ENCODE measurements around the gene NANP. TPM values are rescaled to one million over a fixed set of nuclear protein-coding genes. Genes with fewer than 3 reads are reported as not detected.
"Not testable (repeated sequence)": the region's sequence is repeated elsewhere in the genome, so short reads cannot be mapped to it uniquely, and the experiment has no call there.

The NANP gene
- polyA plus RNA-seq, 6 donors from 2014 or later, result 0.60 to 1.9 (median 1.3) TPM

DNA sequence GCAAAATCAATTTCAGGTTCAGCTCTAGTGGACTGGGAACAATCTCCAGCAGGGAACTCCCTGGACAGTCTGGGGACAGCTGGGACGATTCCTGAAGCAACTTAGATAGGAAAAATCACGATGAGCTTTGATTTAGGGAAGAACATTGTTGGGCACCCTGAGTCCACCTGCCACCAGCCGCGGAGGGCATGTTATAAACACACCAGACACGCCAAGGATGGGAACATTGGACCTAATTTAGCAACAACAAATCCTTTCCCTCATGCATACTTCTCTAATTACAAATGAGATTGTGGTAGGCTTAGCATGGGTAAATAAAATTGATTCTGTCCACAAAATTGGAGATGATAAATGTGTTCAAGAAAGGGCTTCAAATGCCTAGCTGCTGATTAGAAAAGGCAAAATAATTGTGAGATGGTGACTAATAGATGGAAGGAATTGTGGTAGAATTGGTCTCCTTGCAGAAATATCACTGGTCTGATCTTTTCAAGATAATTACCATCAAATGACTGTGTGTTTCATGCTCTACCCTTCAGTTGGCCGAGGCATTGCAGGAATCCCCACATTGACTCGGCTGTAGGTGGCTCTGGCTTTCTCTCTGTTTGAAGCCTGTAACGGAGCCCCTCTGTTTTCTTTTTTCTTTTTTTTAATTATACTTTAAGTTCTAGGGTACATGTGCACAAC lies 6.1 kb upstream of the NANP start:
- Mint-ChIP-seq H3K4me3 (no peak overlapping the region), H3K27ac (peak overlapping the region in 1 of 6 donors; percentile 27), H3K36me3 (peaks cover 9 to 12% of the 10 kb centered on the region in 2 donors), H3K4me1 (no peaks in the 10 kb centered on the region), H3K27me3 (no peaks in the 10 kb centered on the region), H3K9me3 (peaks cover 0 to 12% (median 6%) of the 10 kb centered on the region in 7 donors)
- DNase-seq (no peak), ATAC-seq (ENCODE audit: low read depth in 2 of 2) (no peak)

DNA sequence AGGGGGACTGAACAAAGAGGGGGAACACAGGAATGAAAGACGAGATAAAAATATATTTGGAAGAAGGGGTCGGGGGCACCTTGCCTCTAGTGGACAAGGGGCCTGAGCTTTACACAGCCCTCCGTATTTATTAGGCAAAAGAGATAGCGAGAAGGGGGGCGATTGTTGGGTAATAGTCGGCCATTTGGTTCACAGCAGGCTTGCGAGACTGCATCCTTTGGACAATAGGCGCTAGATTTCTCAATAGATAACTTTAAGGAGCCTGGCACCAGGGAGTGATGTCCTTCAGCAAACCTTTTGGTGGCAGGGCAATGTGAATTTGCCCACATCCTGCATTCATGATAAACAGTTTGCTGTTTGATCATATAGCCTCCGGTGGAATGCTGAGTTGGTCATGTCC lies 3.0 kb upstream of the NANP start:
- H3K36me3 Mint-ChIP-seq, result peaks cover 0 to 5% of the 10 kb centered on the region in 2 donors
- DNase-seq (no peak), ATAC-seq (ENCODE audit: low read depth in 2 of 2) (no peak)
- H3K9me3 Mint-ChIP-seq, result peaks cover 0 to 12% (median 6%) of the 10 kb centered on the region in 7 donors
- H3K4me3 Mint-ChIP-seq, result peak overlapping the region in 1 of 8 donors; percentile 95
- H3K27me3 Mint-ChIP-seq, result no peaks in the 10 kb centered on the region
- H3K4me1 Mint-ChIP-seq, result peaks cover 8 to 25% (median 14%) of the 10 kb centered on the region in 3 donors
- peak overlapping the region in 2 of 6 donors; percentile 29 to 39 for H3K27ac Mint-ChIP-seq

DNA sequence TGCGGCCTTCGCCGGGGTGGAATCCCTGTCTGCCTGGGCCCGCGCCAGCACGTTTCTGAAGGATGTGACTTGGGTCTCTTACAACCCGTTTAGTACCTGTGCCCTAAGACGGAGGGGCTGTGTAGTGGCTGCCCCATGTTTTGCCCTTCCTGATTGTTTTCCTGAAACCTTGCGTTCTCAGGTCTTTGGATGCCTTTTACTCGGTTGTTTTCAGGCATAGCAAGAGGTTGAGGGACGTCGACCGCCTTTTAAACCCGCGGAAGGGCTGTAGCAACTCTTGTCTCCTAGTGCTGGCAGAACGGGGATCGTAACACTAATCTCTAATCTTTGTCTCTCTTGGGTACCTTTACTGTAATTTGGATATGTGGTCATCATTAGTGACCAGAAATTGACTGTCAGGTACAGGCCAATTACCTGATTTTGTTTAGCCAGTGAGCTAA lies 706 bp upstream of the NANP start:
- peaks cover 15 to 33% (median 23%) of the 10 kb centered on the region in 3 donors for H3K4me1 Mint-ChIP-seq
- H3K27me3 Mint-ChIP-seq, result no peaks in the 10 kb centered on the region
- H3K36me3 Mint-ChIP-seq, result peaks cover 0 to 5% of the 10 kb centered on the region in 2 donors
- peak overlapping the region; percentile 87 to 98 (median 96) for H3K4me3 Mint-ChIP-seq
- peaks cover 0 to 8% (median 3%) of the 10 kb centered on the region in 7 donors for H3K9me3 Mint-ChIP-seq
- ATAC-seq (ENCODE audit: low read depth in 2 of 2) (no peak), DNase-seq (no peak)
- peak overlapping the region in 5 of 6 donors; percentile 88 to 97 (median 95) for H3K27ac Mint-ChIP-seq

DNA sequence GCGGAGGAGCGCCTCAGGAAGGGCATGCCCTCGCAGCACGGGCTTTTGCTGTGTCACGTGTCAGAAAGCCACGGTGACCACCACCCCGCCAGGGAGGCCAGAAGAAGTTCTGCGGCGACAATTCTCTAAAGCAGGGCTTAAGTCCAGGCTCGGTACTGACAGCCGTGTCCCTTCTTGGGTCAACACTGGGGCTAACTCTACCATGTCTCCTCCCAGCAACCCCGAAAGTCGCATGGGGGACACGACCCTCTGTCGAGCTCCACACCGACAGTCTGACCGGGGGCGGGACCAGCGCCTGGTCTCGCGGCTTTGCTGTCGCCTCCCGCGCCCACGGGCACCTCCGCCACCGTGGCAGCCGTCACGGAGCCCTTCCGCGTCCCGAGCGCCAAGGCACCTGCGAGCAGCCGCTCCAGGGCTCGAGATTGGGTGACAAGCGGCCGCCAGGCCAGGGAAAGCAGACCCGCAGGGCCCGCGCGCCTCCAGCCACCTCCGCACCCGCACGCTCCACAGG lies 534 bp downstream of the NANP start:
- peak overlapping the region; percentile 87 to 98 (median 96) for H3K4me3 Mint-ChIP-seq
- peaks cover 17 to 35% (median 26%) of the 10 kb centered on the region in 3 donors for H3K4me1 Mint-ChIP-seq
- DNase-seq (peak; percentile 18), ATAC-seq (ENCODE audit: low read depth in 2 of 2) (no peak)
- H3K27ac Mint-ChIP-seq, result peak overlapping the region in 4 of 6 donors; percentile 93 to 97 (median 96)
- H3K36me3 Mint-ChIP-seq, result peaks cover 0 to 5% of the 10 kb centered on the region in 2 donors
- no peaks in the 10 kb centered on the region for H3K27me3 Mint-ChIP-seq
- peaks cover 0 to 7% (median 3%) of the 10 kb centered on the region in 7 donors for H3K9me3 Mint-ChIP-seq

DNA sequence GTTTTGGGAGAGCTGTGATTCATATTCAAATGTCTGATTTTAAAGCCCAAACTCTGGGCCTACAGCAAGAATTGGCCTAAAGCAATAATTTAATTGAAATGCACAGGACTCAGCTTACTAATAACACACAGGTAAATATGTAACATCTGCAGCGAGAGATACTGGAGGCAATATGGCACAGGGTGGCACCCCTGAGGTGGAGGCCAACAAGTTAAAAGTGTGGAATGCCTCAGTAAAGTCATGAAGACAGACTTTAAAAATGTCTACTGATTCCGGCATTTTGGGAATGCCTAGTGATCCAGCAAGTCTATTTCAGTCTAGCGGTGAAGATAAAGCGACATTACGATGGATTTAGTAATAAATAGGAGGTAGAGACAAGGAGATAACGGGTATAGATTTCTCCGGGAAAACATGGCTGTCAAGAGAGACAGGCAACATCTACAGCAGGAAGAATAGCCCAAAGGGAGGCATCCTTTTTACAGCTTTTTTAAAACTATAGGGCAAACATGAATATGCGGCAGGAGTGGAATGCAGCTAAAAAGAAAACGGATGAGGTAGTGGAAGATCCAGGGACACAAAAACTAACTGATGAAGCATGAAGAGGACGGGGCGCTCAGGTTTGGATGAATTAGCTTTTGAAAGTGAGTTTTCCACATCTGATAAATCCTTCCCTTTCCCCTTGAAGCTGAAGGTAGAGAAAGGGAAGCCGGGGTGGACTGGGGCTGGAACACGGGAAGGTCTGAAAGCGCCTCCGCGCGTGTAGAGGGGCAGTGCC lies 1.2 kb downstream of the NANP start:
- Mint-ChIP-seq H3K27ac (peak overlapping the region; percentile 53 to 97 (median 88)), H3K4me1 (peaks cover 17 to 35% (median 26%) of the 10 kb centered on the region in 3 donors), H3K36me3 (no peaks in the 10 kb centered on the region), H3K27me3 (no peaks in the 10 kb centered on the region), H3K4me3 (peak overlapping the region; percentile 87 to 98 (median 96)), H3K9me3 (peaks cover 0 to 3% (median 0%) of the 10 kb centered on the region in 7 donors)
- no peak for DNase-seq
- no peak for ATAC-seq (ENCODE audit: low read depth in 2 of 2)

DNA sequence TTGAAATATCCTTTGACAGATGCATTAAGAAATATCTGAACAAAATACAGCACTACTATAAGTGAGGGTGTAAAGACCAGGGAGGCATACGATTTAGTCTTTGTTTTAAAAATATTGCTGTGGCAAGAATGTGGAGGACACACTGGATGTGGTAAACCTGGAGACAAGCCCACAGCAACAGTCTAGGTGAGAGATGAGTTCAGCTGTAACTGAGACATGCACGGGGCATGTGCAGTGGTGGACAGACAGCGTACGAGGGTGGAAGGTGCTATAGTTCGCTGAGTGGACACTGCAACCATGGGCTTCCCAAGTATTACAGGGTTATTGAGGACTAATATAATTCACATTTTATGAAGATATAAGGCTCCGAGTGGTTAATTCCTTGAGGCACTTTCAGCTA lies 1.8 kb downstream of the NANP start:
- H3K4me1 Mint-ChIP-seq, result peaks cover 17 to 35% (median 26%) of the 10 kb centered on the region in 3 donors
- ATAC-seq (ENCODE audit: low read depth in 2 of 2) (no peak), DNase-seq (no peak)
- H3K27me3 Mint-ChIP-seq, result no peaks in the 10 kb centered on the region
- H3K9me3 Mint-ChIP-seq, result peaks cover 0 to 3% (median 0%) of the 10 kb centered on the region in 7 donors
- peak overlapping the region; percentile 87 to 98 (median 96) for H3K4me3 Mint-ChIP-seq
- no peaks in the 10 kb centered on the region for H3K36me3 Mint-ChIP-seq
- peak overlapping the region in 3 of 6 donors; percentile 64 to 95 (median 93) for H3K27ac Mint-ChIP-seq

DNA sequence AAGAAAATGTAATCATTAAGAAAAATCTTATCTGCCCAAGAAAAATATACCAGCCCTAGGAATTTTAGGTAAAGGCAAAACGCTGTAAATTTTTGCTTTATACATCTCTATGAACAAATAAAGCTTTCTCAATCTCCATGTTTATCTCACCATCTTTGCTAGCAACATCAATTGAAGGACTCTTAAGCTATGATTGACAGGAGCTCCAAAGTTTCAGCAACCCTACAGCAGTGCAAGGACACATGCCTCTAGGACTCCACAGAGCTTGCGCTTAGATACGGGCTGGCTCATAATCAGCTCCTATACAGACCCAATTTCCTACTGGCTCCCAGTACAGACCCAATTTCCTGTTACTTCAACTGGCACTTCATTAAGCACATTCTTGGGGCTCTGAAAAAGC lies 4.3 kb downstream of the NANP start:
- Mint-ChIP-seq H3K36me3 (peaks cover 7 to 9% of the 10 kb centered on the region in 2 donors), H3K27me3 (no peaks in the 10 kb centered on the region), H3K4me3 (no peak overlapping the region), H3K4me1 (peaks cover 17 to 33% (median 25%) of the 10 kb centered on the region in 3 donors), H3K9me3 (peaks cover 0 to 1% (median 0%) of the 10 kb centered on the region in 7 donors), H3K27ac (peak overlapping the region in 2 of 6 donors; percentile 15 to 26)
- DNase-seq, result no peak
- ATAC-seq (ENCODE audit: low read depth in 2 of 2), result no peak

DNA sequence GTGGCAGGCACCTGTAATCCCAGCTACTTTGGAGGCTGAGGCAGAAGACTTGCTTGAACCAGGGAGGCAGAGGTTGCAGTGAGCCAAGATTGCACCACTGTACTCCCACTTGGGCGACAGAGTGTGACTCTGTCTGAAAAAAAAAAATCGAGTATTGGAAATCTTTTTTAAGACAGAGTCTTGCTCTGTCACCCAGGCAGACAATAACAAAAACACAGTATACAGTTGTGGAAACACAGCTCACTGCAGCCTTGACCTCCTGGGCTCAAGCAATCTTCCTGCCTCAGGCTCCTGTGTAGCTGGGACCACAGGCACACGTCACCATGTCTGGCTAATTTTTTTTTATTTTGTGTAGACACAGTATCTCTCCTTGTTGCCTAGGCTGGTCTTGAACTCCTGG lies 15.0 kb downstream of the NANP start:
- Mint-ChIP-seq H3K27me3 (no peaks in the 10 kb centered on the region), H3K9me3 (peaks cover 0 to 2% (median 0%) of the 10 kb centered on the region in 7 donors), H3K36me3 (no peaks in the 10 kb centered on the region), H3K4me3 (no peak overlapping the region), H3K27ac (peak overlapping the region in 2 of 6 donors; percentile 60 to 63), H3K4me1 (peaks cover 0 to 4% (median 0%) of the 10 kb centered on the region in 3 donors)
- DNase-seq (no peak), ATAC-seq (ENCODE audit: low read depth in 2 of 2) (no peak)

DNA sequence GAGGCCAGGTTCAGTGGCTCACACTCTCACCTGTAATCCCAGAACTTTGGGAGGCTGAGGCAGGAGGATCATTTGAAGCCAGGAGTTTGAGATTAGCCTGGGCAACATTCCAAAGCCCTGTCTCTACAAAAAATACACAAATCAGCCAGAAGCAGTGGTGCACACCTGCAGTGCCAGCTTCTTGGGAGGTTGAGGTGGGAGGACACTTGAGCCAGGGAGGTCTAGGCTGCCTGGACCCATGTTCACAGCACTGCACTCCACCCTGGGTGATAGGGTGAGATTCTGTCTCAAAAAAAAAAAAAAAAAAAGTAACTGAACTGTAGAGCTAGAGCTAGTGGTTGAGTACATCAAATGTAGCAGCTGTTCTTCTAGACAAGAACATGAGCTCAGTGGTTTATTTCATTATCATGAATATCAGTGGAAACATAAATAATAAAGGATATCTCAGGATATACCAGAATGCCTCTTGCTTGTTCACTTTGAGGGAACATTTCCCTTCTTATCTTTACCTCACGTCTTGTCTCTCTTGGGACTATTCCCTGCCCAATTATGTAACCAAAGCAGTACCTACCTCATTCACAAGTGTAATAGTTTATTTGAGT lies 17.6 kb downstream of the NANP start:
- no peak for DNase-seq
- Mint-ChIP-seq H3K27ac (no peak overlapping the region), H3K36me3 (no peaks in the 10 kb centered on the region), H3K9me3 (peaks cover 0 to 6% (median 0%) of the 10 kb centered on the region in 7 donors), H3K4me1 (peaks cover 0 to 4% (median 0%) of the 10 kb centered on the region in 3 donors), H3K27me3 (peaks cover 6 to 12% (median 7%) of the 10 kb centered on the region in 3 donors), H3K4me3 (no peak overlapping the region)
- ATAC-seq (ENCODE audit: low read depth in 2 of 2), result no peak

DNA sequence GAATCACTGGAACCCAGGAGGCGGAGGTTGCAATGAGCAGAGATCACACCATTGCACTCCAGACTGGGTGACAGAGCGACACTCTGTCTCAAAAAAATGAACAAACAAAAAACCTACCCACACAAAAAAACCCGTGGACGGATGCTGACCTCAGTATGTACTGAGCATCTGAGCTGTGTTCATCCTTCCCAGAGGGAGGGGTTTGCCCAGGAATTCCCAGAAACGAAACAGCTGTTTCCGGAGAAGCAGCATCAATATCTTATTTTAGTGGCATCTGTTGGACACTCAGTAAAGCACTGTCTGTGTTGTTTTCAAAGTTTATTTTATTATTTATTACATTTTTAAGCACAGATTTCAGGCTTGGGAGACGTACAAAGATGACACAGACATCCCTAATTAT lies 18.7 kb downstream of the NANP start:
- Mint-ChIP-seq H3K27me3 (peaks cover 8 to 23% (median 15%) of the 10 kb centered on the region in 3 donors), H3K27ac (no peak overlapping the region), H3K36me3 (no peaks in the 10 kb centered on the region), H3K4me1 (peaks cover 0 to 4% (median 0%) of the 10 kb centered on the region in 3 donors), H3K4me3 (no peak overlapping the region), H3K9me3 (peaks cover 0 to 7% (median 0%) of the 10 kb centered on the region in 7 donors)
- no peak for ATAC-seq (ENCODE audit: low read depth in 2 of 2)
- no peak for DNase-seq

DNA sequence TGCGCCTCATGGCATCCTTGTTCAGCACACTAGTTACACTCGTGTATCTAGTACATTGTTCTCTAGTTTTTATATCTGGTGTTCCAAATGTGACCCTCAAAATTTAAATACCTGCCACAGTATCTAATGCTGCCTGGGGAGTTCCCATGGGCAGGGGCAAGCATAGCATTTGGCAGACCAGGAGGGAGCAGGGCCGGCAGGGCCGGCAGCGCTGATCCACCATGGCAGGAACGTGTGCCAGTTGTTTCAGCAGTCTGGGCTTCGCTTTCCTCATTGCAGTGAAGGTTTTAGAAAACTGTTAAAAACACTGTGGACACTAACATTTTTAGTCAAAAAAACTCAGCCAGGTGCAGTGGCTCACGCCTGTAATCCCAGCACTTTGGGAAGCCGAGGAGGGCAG lies 19.2 kb downstream of the NANP start:
- Mint-ChIP-seq H3K27ac (no peak overlapping the region), H3K4me3 (no peak overlapping the region), H3K4me1 (peaks cover 0 to 2% (median 0%) of the 10 kb centered on the region in 3 donors), H3K9me3 (peaks cover 0 to 7% (median 0%) of the 10 kb centered on the region in 7 donors), H3K36me3 (no peaks in the 10 kb centered on the region), H3K27me3 (peaks cover 8 to 23% (median 15%) of the 10 kb centered on the region in 3 donors)
- ATAC-seq (ENCODE audit: low read depth in 2 of 2) (no peak), DNase-seq (no peak)

DNA sequence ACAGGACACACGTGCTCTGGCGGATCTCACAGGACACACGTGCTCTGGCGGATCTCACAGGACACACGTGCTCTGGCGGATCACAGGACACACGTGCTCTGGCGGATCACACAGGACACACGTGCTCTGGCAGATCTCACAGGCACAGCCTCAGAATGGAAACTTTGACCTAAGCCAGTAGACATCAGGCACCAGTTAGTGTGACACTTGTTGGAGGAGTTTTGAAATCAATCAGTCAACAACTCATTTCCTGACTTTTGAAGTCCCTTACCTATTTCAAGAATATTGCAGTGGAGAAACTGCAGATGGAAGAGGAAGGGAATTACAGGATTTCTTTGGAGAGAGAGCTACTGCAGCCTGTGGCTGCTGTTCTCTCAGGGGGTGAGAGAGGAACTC lies 20.9 kb downstream of the NANP start:
- not testable (repeated sequence) for H3K4me1 Mint-ChIP-seq

More for the DNA sequence above, 20.9 kb downstream of the NANP start:
- H3K4me3 Mint-ChIP-seq; H3K36me3 Mint-ChIP-seq; H3K27ac Mint-ChIP-seq; ATAC-seq (ENCODE audit: low read depth in 2 of 2); H3K9me3 Mint-ChIP-seq; DNase-seq: not testable (repeated sequence)
- peaks cover 10 to 23% (median 15%) of the 10 kb centered on the region in 3 donors for H3K27me3 Mint-ChIP-seq

Measured in naive B cell (primary cell).